Stimulated activated CD8-positive, alpha-beta memory T cell treated with anti-CD3 and anti-CD28 coated beads, Interleukin-15, amount 100 ng/mL, for 1 hour (primary cell): ENCODE data around the gene NLE1.
"Not testable (repeated sequence)": the region's sequence is repeated elsewhere in the genome, so short reads cannot be mapped to it uniquely, and the experiment has no call there.

Source experiments
- DNase-seq: peaks from one replicate; pipeline ENCODE4 v3.0.0-alpha.2; 2020; ENCODE audit warnings: low read depth

NLE1 gene

DNA sequence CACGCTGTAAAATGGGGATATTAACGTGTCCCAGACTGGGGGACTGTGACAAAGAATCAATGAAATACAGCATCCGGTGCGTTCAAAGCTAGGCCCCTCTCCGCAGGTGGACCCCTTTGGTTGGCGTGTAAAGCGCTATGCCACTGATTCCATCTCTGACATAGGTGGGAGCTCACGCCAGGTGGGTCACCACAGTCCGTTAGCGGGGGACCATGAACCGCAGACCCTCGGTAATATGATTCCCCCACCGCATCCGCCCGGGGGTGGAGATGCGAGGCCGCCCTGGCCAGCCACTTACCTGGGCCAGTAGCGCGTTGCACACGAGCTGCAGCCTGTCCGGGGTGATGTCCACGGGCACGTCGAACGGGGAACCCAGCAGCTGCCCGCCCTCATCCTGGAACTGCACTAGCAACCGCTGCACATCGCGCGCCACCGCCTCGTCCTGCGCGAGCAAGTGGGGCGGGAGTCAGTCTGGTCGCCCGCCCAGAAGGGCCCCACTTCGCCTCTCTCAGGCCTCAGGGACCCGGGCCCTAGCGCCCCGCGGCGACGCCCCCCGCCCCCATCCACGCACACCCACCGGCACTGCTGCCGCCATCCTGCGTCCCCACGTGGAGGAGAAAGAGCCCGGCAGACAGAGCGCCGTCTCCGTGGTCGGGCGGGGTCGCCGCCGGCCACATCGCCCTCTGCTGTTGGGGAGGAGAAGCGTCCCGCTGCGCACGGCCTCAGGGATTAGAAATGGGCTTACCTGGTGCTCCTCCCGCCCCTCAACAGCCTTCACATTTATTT is at the start of gene NLE1:
Gene NLE1, minus strand, starts transcription at position 623 of the 786 bp plus-strand sequence. Its CDS starts 28 bp downstream, at position 595.
- DNase-seq: peak; percentile 81

DNA sequence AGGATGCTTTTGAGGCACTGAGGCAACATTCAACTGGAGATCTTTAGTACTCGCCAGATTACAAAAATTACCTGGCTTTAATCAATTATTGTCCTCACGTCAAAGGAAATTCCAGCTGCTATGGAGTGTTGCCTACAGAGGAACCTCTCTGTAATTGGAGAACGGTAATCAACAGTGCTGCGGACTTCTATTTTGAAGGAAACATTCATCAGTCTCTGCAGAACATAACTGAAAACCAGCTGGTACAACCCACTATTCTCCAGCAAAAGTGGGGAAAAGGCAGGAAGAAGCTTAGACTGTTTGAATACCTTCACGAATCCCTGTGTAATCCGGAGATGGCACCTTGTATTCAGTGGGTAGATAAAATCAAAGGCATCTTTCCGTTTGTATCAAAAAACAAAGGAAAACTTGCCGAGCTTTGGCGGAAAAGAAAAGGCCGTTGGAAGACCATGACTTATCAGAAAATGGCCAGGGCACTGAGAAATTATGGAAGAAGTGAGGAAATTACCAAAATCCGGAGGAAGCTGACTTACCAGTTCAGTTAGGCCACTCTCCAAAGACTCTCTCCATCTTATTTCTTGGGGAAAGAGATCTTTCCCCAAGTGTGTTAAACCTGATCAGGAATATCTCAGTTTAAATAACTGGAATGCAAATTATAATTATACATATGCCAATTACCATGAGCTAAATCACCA is 49.0 kb upstream of the NLE1 start:
- DNase-seq: no peak

DNA sequence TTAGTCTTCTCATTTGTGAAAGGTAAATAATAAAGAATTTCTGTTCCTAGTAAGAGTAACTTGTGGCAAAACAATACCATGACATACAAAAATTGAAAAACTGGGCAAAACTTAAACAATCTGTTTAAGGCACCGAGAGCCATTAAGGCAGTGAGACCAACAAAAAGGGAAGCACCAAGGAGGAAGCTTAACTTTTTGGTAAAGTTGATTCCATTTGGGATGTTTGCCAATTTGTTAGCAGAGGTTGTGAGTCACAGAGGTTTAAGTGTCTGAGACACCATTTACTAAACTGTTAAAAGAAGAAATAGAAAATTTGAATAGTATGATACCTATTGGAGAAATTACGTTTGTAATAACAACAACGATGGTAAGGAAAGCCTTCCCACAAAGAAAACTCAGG is 47.2 kb upstream of the NLE1 start:
- no peak for DNase-seq

DNA sequence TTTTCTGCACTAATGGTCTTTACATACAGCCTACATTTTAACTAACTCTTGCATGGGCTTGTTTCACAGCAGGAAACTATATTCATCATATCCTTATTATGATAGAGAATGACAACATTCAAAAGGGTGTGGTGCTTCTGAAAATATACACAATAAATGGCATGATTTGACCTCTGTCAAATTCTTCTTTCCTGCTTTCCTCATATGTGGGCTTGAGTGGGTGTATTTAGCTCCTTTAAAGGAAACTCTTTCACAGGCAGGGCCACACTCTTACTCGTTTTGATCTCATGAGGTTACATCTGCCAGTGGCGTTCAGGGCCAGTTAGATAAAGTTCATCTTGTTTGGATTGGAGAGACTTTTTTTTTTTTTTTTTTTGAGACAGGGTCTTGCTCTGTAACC is 46.0 kb upstream of the NLE1 start:
- DNase-seq: no peak

DNA sequence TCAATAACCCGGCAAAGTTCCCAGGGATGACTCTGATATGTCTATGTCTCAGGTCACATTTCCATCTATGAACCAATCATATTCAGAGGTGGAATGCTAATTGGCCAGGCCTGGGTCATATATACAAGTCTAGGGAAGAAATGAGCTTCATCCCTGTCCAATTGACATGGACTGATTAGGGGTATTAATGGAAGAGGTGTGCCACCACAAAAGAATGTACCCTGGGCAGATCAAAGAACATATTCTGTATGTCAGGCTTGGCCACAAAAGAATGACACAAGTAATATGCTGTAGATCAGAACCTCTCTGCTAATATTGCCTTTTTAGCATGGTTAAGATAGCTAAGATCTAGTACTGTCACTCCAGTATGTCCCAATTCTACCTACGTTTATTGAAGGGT is 45.4 kb upstream of the NLE1 start:
- DNase-seq: no peak

DNA sequence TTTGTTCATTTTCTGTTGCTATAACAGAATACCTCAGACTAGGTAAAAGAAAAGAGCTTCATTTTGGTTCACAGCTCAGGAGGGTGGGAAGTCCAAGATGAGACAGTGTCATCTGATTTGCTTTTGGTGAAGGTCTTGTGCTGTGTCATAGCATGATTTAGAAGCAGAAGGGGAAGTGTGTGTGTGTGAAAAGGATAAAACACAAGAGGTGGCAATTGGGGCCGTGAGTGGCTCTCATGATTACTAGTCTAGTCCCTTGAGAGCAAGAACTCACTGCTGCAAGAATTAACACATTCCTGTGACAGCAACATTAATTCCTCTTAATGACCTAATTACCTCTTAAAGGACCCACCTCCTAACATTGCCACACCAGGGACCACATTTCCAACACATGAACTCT is 43.7 kb upstream of the NLE1 start:
- no peak for DNase-seq

DNA sequence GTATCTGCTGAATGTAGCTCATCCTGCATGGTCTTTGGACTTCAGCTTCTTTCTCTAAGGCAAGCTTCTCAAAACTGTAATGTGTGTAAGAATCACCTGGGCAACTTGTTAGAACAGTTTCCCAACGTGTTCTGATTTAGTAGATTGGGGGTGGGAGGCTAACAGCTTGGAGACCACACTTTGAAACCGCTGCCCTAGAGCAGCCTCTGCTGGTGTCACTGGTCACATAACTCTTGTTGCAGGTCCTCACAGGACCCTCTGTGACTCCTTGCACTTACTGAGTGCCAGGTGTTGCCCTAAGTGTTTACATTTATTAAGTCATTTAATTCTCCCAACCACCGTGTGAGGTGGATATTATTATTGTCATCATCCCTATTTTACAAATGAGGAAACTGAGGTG is 42.2 kb upstream of the NLE1 start:
- DNase-seq: no peak

DNA sequence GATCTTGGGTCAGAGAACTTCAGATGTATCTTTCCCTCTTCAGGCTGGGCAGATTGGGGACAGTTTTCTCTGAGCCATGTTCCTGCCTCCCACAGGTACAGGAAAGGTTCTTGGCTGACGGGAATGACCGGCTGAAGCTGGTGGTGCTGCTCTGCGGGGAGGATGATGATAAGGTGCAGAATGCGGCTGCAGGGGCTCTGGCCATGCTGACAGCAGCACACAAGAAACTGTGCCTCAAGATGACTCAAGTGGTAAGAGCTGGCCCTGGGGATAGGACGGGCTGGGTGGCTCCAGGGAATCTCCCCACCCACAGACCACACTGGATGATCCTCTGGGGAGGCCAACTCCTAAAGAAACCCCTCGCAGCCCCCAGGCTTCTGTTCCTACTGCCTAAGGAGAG is 41.2 kb upstream of the NLE1 start:
- DNase-seq: no peak

DNA sequence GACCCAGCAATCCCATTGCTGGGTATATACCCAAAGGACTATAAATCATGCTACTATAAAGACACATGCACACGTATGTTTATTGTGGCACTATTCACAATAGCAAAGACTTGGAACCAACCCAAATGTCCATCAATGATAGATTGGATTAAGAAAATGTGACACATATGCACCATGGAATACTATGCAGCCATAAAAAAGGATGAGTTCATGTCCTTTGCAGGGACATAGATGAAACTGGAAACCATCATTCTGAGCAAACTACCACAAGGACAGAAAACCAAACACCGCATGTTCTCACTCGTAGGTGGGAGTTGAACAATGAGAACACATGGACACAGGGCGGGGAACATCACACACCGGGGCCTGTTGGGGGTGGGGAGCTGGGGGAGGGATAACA is 37.3 kb upstream of the NLE1 start:
- not testable (repeated sequence) for DNase-seq

DNA sequence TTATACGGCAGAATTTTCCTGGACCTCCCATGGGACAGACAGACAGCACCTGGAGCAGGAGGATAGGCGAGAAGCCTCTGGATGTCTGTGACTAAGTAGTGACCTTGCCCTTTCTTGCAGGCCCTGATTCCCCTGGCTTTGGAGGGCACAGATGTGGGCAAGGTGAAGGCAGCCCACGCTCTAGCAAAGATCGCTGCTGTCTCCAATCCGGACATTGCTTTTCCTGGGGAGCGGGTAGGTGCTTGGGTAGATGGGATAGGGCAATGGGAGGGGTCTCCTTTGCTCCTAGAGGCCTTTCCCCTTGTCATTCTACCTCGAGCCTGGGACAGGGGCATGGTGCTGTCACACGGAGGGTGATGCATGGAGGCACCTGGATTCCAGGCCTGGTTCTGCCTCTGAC is 34.8 kb upstream of the NLE1 start:
- no peak for DNase-seq

DNA sequence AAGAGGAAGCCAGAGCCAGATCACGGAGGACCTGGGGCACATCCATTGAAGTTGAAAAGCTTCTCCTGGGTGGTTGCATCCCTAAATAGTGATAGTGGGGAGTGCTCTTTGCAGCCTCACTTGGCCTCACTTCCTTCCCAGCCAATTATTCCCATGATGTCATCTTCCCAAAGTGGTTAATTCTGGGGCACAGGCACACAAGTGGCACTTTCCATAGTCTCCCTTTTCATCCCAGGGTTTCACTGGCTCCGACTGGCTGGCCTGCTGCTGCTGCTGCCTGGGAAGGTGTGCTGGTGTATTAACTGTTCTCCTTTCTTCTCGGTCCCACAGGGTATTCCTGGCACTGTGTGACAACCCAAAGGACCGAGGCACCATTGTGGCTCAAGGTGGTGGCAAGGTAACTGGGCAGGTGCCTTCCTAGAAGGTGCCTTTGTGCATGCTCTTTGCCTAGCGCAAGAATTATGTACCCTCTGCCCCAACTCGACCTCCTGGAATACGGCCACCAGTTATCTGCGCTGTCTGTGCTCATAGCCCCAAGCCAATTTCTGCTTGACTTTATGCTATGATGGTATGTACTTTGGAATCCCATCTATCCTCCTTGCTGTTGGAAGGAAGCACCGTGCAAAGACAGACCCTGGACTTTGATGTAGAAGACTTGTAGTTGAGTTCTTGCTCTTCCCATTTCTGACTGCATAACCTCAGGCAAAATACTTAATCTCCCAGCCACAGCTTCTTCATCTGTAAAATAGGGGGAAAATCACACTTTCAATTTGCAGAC is 33.7 kb upstream of the NLE1 start:
- DNase-seq: no peak

DNA sequence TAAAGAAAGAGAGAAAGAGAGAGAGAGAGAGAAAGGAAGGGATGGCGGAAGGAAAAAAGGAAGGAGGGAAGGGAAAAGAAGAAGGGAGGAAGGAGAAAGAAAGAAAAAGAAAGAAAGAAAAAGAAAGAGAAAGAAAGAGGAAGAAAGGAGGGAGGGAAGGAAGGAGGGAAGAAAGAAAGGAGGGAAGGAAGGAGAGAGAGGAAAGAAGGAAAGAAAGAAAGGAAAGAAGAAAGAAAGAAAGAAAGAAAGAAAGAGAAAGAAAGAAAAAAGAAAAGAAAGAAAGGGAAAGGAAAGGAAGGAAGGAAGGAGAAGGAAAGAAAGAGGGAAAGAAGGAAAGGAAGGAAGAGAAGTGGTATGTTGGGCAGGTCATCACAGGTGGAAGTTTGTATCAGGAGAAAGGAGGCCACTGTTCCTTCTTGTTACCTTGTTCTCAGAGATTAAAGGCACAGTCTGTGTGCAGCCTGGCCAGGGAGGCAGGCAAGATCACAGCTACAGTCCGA is 32.8 kb upstream of the NLE1 start:
- no peak for DNase-seq

DNA sequence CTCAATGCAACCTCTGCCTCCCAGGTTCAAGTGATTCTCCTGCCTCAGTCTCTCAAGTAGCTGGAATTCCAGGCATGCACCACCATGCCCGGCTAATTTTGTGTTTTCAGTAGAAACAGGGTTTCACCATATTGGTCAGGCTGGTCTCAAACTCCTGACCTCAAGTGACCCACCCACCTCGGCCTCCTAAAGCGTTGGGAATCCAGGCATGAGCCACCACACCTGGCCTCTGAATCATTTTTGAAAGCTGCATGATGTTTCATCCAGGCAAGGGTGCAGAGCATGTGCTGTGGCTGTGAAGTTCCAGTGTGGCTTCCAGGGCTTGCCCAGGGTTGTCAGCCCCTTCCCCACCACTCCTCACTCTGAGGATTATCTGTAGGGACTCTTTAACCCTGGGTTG is 30.2 kb upstream of the NLE1 start:
- not testable (repeated sequence) for DNase-seq

DNA sequence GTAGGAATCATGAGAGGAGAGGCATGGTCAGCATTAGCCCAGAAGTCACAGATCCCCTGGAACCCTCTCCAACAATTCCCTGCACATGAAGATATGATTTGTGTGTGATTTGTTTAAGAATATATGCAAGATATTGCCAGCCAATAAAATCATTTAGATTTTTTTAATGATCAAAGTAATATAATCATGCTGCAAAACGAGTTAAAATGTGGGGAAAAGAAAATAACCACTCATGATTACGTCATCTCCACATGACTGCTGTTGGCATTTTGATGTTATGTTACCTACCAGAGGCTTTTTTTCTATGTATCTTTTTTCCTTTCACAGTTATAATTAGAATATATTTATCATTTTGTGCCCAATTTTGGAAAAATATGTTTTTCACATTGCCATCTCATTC is 29.7 kb upstream of the NLE1 start:
- no peak for DNase-seq

DNA sequence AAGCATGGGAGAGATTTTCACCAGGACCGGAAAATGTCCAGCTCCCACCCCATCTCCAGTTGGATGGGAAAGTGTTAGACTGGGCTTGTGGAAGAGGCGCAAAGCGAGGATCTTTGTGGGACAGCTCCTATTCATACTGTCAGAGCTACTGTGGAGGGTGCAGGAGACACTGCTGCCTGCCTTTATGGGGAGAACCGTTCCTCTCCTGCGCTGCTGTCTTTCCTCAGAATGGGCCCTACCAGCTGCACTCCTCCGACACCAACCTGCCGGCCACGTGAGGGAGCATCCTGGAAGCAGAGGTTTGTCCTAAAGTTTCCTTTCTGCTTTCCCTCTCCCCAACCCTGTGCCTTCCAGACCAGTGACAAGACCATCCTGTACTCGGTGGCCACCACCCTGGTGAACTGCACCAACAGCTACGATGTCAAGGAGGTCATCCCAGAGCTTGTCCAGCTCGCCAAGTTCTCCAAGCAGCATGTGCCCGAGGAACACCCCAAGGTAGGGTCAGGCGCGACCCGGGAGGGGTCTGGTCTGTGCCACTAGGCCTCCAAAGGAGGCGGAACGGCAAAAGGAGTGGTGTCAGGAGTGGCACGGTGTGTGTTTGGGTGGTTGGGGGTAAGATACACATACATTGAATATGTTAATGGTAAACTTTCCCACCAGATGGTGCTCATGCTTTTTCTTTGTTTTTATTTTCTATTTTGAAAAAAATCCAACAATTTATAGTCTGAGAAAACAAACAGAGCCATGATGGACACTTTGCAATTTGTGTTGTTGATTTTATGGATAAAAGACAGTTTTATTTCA is 29.1 kb upstream of the NLE1 start:
- DNase-seq: no peak

DNA sequence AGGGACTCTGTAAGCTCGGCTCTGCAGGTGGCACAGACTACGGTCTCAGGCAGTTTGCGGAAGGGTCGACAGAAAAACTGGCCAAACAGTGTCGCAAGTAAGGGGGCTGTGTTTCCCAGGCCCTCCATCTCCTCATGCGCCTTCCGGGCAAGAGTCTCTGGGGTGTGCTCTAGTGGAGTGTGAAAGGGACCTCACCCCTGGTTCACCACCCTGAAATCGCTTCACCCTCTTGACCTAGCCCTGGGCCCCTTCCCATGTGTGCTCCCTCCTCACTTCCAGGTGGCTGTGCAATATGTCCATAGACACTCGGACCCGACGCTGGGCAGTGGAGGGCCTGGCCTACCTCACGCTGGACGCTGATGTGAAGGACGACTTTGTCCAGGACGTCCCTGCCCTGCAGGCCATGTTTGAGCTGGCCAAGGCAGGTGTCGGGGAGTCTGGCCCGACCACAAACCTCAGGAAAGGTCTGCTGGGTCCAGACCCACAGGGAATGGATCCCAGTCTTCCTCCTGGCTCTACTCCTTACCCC is 27.8 kb upstream of the NLE1 start:
- DNase-seq: no peak

DNA sequence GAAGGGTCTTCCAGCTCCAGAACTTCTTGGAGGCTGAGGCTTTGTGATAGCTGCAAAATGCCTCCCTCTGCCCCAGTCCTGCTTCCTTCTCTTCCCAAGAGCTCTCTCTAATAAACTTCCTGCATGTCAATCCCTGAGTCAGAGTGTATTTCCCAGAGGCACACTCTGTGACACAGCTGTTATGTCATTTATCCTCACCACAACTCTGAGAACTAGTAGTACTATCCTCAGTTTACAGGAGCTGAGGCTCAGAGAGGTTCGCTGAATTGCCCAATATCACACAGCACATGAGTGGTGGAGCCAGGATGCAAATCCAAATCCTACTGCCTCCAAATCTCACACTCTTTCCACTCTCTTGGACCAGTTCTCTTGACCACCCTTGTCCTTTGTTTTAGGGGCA is 25.6 kb upstream of the NLE1 start:
- DNase-seq: no peak

DNA sequence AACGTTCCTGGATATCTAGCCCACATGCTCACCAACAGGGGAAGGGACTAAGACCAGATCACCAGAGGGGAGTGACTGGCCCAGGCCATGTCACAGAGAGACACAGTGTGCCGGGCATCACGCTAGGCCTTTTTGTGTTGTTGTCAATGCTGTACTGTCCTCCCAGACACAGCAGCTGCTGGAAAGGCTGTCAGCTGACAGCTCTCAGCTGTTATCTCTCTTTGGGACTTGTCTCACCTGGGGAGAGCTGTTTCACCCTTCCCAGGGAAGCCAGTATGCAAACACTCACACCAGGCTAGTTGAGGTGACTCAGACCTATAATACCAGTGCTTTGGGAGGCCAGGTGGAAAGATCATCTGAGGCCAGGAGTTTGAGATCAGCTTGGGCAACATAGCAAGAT is 24.9 kb upstream of the NLE1 start:
- DNase-seq: no peak

DNA sequence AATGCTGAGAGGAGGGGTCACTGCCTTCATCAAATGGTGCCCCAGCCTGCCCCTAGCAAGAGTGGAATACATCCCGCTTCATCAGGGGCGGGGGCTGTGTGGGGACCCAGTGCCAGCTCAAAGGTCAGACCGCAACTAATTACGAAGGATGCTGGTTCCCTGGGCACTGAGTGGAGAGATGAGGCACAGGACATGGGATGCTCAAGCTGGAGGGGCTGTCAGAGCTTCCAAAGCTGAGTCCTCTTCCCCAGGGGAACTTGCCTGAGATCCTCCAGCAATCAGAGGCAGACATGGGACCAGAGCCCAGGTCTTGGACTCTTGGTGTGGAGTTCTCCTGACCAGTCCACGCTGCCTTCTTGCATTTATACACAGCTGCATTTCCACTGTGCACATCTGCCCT is 24.4 kb upstream of the NLE1 start:
- DNase-seq: no peak

DNA sequence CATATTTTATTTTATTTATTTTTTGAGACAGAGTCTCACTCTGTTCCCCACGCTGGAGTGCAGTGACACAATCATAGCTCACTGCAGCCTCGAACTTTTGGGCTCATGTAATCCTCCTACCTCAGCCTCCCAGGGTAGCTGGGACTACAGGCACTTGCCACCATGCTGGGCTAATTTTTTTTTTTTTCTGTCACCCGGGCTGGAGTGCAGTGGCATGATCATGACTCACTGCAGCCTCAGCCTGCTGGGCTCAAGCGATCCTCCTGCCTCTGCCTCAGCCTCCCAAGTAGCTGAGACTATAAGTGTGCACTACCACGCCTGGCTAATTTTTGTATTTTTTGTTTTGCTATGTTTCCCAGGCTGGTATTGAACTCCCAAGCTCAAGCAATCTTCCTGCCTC is 22.6 kb upstream of the NLE1 start:
- no peak for DNase-seq

DNA sequence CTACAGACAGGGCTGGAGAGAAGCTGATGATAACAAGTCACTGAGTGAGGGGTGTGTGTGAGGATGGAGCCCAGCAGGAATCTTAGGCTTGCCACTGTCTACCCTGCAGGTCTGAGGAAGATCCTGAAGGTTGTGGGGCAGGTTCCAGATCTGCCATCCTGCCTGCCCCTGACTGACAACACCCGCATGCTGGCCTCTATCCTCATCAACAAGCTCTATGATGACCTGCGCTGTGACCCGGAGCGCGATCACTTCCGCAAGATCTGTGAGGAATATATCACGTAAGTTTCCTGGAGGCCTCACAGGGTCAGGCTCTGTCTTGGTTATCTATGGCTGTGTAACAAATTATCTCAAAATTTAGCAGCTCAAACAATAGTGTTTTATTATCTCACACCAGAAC is 21.8 kb upstream of the NLE1 start:
- DNase-seq: no peak

DNA sequence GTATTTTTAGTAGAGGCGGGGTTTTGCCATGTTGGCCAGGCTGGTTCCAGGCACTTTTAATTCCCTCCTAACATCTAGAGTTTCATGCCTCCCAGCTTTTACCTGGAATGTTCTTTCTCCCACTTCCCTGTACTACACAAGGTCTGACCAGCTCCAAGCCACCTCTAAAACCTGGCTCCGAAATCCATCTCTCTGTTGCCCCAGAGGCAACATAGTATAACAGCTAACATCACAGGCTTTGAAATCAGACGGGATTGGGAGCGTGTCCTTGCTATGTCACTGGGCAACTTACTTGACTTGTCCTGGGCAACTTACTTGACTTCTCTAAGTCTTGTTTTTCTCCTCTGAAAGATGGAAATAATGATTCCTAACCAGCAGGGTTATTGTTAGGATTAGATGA is 20.7 kb upstream of the NLE1 start:
- DNase-seq: no peak
